Hematopoietic multipotent progenitor cell treated with erythropoietin and hydrocortisone succinate and interleukin-3 and kit ligand, for 4 days (in vitro differentiated cells): ENCODE measurements around the gene PNMA1.

ENCODE experiments used
- DNase-seq: peaks from one replicate; pipeline ENCODE4 v3.0.0-alpha.2; 2015

PNMA1 gene

GRCh38 chr14:73732006-73732405, 17.8 kb upstream of the PNMA1 start:
- no peak for DNase-seq

DNA sequence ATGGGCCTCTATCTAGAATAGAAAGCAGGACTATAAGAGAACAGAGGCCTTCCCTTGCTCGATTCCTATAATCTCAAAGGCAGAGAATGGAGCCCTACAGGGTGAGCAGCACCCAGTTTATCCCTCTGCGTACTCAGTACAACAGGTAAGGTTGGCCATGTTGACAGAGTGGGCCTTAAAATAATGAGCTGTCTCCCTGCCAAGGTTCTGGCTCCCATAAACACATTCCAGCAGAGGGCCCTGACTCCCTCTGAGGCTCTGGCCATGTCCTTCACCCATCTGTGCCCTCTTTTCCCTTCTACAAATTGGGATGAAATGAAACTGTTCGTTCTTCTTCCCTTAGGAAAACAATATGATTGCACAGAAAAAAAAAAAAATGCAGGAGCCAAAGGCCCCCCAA, 16.9 kb upstream of the PNMA1 start:
- no peak for DNase-seq

GRCh38 chr14:73729556-73730265, 15.5 kb upstream of the PNMA1 start:
- DNase-seq: no peak

- DNase-seq: peak; percentile 95
Measured at GRCh38 chr14:73728717-73729330, 14.6 kb upstream of the PNMA1 start.

DNA sequence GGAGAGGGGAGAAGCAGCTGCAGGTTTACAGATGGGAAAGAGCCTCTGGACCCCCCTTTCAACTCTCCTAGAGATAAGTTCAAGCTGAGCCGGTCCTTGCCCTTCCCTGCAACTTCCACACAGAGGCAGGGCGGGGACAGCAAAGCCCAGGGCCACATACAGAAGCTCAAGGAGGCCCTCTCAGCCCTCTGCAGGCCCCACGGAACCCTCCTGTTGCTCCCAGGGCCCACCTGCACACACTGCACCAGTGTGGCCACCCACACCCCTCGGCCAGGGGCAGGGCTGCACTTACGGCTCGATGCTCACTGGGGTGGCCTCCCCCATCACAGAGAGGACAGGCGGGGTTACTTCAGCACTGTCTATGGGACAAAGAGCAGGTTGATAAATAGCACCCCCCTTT, 13.0 kb upstream of the PNMA1 start:
- peak; percentile 66 for DNase-seq

DNA sequence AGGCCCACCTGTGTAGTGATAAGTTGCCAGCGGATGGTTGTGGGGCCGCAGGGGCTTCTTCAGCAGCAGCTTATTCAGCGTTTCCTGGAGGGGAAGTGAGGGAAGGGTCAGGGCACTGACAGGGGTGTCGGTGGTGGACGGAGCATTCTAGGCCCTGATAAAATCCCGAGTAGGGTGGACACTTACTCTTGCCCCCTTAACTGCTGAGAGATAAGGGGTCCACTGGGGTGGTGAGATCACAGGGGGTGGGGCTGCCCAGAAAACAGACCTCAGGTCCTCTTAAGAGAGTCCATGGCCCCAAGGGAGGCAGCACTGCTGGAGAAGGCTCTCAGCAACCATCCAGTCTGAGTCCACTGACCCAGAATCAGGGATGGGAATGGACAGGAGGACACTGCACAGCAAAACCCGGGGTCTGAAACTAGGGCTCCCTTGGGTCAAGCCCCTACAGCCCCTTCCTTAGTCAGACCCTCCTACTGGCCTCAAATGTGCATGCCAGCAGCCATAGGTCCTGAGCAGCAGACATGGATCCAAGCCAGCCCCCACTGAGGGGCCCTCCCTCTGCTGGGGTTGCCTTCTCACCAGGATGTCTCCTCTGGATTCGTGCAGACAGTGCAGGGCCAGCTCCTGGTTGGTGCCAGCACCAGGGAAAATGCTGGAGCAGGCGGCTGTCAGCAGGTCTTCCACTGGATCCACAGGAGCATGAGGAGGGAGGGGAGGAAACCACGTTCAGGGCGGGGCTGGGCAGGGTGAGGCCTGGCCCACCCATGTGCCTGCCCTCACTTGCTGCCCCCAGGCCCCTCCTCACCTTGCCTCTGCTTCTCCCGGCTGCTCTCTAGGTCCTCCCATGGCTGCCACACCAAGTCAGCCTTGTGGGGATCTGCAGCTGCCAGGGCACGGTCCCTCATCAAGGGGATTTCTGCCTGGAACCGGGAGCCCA, 12.1 kb upstream of the PNMA1 start:
- no peak for DNase-seq

DNA sequence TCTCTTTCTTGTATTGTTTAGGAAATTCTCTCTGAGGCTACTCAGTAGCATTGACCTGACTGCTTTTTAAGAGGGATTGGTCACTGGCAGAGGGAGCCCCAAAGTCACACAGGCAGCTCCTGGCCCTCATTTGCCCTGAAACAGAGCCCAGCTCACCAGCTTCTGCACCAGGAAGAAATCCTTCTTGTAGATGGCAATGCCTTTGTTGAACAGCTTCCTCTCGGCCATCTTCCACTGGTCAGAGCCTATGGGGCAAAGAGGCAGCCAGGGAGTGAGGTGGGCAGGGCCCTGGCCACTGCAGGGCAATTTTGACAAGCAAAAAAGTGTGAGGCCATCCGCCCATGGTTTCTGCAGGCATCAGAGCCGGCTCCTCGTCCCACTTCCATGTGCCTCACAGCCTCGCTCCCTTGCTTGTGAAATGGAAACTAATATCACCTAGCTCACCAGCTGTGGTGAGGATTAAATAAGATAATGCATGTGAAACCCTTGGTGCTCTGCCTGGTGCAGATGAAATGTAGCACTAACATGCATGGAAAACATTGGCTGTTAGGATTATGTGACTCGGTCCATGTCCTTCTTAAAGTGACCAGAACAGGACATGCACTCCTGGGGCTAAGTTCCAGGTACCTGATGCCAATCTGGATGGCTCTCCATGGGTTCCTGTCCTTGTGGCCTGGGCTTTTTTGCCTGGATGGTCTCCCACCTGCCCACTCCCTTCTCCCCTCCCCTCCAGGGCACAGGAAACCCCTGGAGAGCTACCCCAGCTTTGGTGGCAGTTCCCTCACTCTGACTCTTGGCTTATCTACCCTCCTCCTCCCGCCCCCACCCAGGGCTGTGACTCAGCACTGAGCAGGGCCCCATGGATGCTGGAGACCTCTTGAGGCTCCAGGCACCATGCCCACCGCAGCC, 11.2 kb upstream of the PNMA1 start:
- DNase-seq: peak; percentile 93

DNA sequence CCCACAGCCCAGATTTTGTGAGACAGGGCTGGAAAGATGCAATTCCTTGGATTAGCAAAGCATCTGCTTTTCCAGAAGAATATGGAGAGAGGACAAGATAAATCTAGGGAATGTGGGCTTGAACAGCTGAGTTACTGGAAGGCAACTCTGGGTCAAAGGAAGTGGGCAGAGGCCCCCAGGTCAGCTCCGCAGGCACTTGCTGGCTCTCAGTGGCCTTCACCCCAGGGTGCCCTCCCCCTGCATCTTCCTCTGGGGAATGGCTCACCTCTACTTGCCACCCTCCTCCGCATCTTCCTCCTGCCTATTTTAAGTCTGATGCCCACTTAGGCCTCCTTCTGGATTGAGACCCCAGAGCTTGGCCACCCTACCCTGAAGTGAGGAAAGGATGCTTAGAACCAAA, 10.5 kb upstream of the PNMA1 start:
- DNase-seq: no peak

GRCh38 chr14:73723797-73724661, 9.8 kb upstream of the PNMA1 start:
- peak; percentile 64 for DNase-seq

DNA sequence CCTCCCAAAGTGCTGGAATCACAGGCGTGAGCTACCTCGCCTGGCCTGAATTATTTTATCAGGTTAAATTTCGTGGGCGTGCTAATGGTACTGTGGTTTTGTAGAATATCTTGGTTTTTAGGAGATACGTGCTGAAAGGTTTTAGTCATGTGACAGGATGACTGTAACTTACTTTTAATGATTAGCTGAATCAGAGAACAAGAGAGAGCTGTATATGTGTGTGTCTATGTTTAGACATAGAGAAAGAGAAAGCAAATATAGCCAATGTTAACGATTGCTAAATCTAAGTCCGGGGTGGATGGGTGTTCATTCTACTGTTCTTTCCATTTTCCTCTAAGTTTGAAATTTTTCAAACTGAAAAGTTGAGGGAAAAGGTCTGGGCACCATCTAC, 9.2 kb upstream of the PNMA1 start:
- no peak for DNase-seq

DNA sequence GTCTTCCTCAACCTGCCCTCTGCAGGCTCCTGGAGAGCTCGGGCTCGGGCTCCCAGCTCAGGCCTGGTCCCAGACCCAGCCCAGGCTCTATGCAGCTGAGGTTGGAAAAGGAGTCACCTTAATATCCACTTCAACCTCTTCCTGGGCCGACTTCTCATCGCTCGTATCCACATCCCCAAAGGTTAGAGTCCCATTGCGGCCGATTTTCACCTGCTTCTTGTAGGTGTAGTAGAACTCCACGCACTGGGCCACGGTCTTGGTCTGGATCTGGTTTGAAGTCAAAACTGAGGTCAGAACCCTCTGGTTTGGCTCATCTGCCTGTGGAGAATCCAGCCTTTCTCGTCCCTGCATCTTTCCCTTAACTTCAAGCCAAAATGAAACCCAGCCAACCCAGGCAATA, 8.4 kb upstream of the PNMA1 start:
- DNase-seq: no peak

DNA sequence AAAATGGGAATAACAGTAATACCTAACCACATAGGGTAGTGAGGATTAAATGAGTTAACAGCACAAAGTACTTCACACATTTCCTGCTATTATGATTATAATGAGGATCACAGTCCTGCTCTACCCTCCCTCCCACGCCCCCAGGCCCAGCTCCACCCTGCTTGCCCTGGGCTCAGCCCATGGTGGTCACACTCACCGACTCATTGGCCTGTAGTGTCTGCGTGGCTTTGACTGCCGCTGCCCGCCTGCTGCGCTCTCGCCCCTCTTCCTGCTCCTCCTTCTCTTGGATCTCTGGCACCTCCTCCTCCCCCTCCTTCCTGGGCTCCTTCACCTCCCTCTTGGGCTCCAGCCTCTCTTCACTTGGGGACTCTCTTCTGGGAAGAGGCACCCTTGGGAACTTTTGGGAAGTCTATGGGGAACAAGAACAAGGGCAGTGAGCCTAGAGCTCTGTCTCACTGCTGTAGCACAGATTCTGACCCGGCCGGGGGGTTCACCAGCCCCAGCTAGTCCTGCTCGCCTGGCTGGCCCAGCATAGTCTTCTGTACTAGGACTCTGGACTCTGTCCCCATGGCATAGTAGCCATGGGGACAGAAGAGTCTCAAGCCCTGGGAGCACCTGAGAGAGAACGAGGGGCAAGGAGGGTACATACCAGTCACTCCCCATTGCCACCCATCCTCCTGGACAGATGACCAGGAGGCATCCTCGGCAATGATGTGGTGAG, 7.1 kb upstream of the PNMA1 start:
- no peak for DNase-seq

DNA sequence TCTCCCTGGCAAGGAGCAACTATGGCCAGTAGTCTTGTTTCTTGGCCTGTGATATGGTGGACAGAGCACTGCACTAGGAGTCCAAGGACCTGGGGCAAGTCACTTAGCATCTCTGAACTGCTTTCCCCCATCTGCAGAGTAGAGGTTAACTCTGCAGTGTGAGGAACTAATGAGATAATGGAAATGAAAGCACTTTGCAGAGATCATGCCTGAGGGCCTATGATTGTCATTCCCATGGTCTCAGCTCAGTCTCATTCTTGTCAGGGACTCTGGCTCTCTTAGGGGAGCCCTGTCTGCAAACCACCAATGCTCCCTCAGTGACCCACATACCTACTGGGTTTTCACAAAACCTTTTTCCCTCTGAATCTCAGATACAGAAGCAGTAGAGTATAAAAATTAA, 6.5 kb upstream of the PNMA1 start:
- no peak for DNase-seq

DNA sequence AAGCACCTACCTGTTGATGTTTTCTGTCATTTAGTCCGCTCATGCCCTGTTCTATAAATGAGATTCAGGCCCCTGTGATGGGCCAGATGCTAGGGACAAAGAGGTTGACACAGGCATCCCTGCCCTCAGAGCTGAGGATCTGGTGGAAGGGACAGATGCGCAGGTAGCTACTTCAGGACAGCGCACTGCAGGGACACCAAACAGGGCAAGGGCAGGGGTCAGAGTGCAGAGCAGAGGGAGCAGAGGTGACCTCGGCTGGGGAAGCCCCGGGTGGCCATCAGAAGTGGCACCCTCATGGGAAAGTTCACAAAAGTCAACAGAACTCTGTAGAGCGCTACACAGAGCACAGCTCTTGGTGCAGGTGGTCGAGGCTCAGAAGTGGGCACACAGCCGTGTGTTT, 5.6 kb upstream of the PNMA1 start:
- no peak for DNase-seq

DNA sequence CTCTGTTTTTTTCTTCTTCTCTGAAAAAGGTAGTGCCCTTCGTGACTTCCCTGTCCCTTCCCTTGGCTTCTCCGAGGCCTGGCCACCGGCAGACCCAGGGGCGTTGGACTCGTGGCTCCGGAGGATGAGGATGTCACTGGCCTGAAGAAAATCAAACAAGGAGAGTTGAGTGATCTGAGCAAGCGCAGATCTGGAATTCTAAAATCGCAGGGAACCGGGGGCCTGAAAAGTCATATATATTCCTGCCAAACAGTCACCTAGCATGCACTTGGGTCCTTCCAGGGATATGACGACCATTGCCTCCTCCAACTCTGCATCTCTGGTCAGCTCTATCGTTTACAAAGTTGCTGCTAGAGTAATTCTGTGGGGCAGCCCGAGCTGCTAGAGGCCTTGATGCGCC, 5.2 kb upstream of the PNMA1 start:
- DNase-seq: no peak

- DNase-seq: no peak
Measured at GRCh38 chr14:73718418-73719251, 4.5 kb upstream of the PNMA1 start.

GRCh38 chr14:73717711-73718417, 3.7 kb upstream of the PNMA1 start:
- no peak for DNase-seq

GRCh38 chr14:73717266-73717665, 3.1 kb upstream of the PNMA1 start:
- DNase-seq: no peak

- no peak for DNase-seq
Measured at GRCh38 chr14:73715707-73716106, 1.5 kb upstream of the PNMA1 start.
